ENCODE measurements around the gene BBLN.

GRCh38 chr9:128115187-128116103 lies 44.6 kb upstream of the BBLN start:
- TF ChIP-seq CTCF (conservative IDR thresholded peaks at IDR 0.05 in 1 of 2, IDR thresholded peaks at IDR 0.05 in 1 of 2; ENCODE audit: extremely low read depth in 1 of 2, insufficient read depth in 1 of 2, low read depth in 1 of 2, low read length in 2 of 2): no peak
- no peak for TF ChIP-seq EZH2 (IDR thresholded peaks at IDR 0.05; ENCODE audit: borderline replicate concordance, low read length)
